SKM-1 (cell line): ENCODE data around the gene SGCA.
A peak's percentile ranks its signal among the peaks of the same experiment; 100 is the strongest.

Experiments used
- DNase-seq: peaks from one replicate; lab custom pipeline; 2025; ENCODE audit not compliant: unreplicated experiment; lab: John Stamatoyannopoulos, UW

Gene SGCA

GRCh38 chr17:50134206-50135110, 31.3 kb upstream of the SGCA start:
- no peak for DNase-seq

- no peak for DNase-seq
These were observed 30.3 kb upstream of the SGCA start for GRCh38 chr17:50135316-50136095.

GRCh38 chr17:50136096-50136687, 29.6 kb upstream of the SGCA start:
- DNase-seq, result no peak

GRCh38 chr17:50137042-50137441, 28.8 kb upstream of the SGCA start:
- no peak for DNase-seq

- no peak for DNase-seq
These were observed 26.5 kb upstream of the SGCA start for GRCh38 chr17:50139185-50139783.

GRCh38 chr17:50139950-50140885, 25.6 kb upstream of the SGCA start:
- peak; percentile 41 for DNase-seq

GRCh38 chr17:50141026-50141744, 24.6 kb upstream of the SGCA start:
- no peak for DNase-seq

GRCh38 chr17:50141745-50142110, 24.1 kb upstream of the SGCA start:
- DNase-seq, result no peak

- DNase-seq, result no peak
These were observed 22.2 kb upstream of the SGCA start for GRCh38 chr17:50143461-50144176.

GRCh38 chr17:50144355-50144754, 21.4 kb upstream of the SGCA start:
- no peak for DNase-seq

- no peak for DNase-seq
These were observed 20.8 kb upstream of the SGCA start for GRCh38 chr17:50144845-50145531.

GRCh38 chr17:50145532-50146229, 20.1 kb upstream of the SGCA start:
- no peak for DNase-seq

- no peak for DNase-seq
These were observed 19.4 kb upstream of the SGCA start for GRCh38 chr17:50146230-50146926.

- DNase-seq, result no peak
These were observed 18.7 kb upstream of the SGCA start for GRCh38 chr17:50146927-50147665.

- no peak for DNase-seq
These were observed 18.0 kb upstream of the SGCA start for GRCh38 chr17:50147841-50148225.

GRCh38 chr17:50148226-50149090, 17.3 kb upstream of the SGCA start:
- DNase-seq, result peak; percentile 95
